LNCAP (cell line): ENCODE measurements around the gene COG8.

ENCODE experiments used
- CTCF ChIP-seq: fragments of 450-650 bp; IDR thresholded peaks from 2 replicates; pipeline ENCODE4 v1.5.1; 2017; ENCODE audit warnings: mild to moderate bottlenecking

The COG8 gene

GRCh38 chr16:69339289-69340094, at the start of gene COG8, which contains the start of gene NIP7:
Gene COG8 (minus strand): TSS chr16:69339564. CDS start chr16:69339552, 12 bp downstream.
Gene NIP7 (plus strand): TSS chr16:69339772. CDS start chr16:69339830, 58 bp downstream.
- peak; percentile 73 for TF ChIP-seq CTCF

- TF ChIP-seq CTCF, result no peak
Observed at GRCh38 chr16:69386596-69386995, 47.2 kb upstream of the COG8 start.

GRCh38 chr16:69384974-69385373, 45.6 kb upstream of the COG8 start:
- TF ChIP-seq CTCF, result no peak

GRCh38 chr16:69382421-69382820, 43.1 kb upstream of the COG8 start:
- no peak for TF ChIP-seq CTCF

- no peak for TF ChIP-seq CTCF
Observed at GRCh38 chr16:69381231-69381630, 41.9 kb upstream of the COG8 start.

GRCh38 chr16:69378760-69379159, 39.4 kb upstream of the COG8 start:
- TF ChIP-seq CTCF, result no peak

- no peak for TF ChIP-seq CTCF
Observed at GRCh38 chr16:69378036-69378435, 38.7 kb upstream of the COG8 start.
